A549 (cell line): ENCODE data around the gene CD79A. TPM values are rescaled to one million over a fixed set of nuclear protein-coding genes. Genes with fewer than 3 reads are reported as not detected.

Experiments
- ATAC-seq, 2 experiments: fragments of 200-7000 bp in 1 of 2; fragments of >200 bp in 1 of 2; cut with Nextera tagmentation in 1 of 2; cut with Tn5 transposase in 1 of 2; 3 replicates each; pipeline versions ENCODE4 v1.8.0 to v1.9.1; 2018 to 2020; ENCODE audit warnings: mild to moderate bottlenecking in 1 of 2, moderate library complexity in 1 of 2
- CTCF ChIA-PET: fragments of 300-600 bp; sonication (Branson Sonifier 250); formaldehyde crosslinking; extraction: SDS; loops from one replicate; lab custom pipeline; 2021; ENCODE audit warnings: antibody characterized with exemption, inconsistent platforms; lab: Yijun Ruan, JAX
- POLR2A ChIA-PET: fragments of 350-600 bp; formaldehyde crosslinking; extraction: SDS; loops from one replicate; lab custom pipeline; 2021; ENCODE audit warnings: antibody characterized with exemption, inconsistent platforms; lab: Yijun Ruan, JAX
- DNase-seq, 2 experiments: peaks; one replicate each; pipeline versions ENCODE4 v3.0.0 to v3.0.0-alpha.2; 2011 to 2016; ENCODE audit warnings: low read depth in 1 of 2, low spot score in 1 of 2
- FAIRE-seq: peaks from 2 replicates; lab custom pipeline; 2011; peaks lifted over from hg19 to GRCh38; lab: Jason Lieb, UNC
- H3K27ac ChIP-seq, 2 experiments: fragments of >200 bp; sonication (Bioruptor Twin); formaldehyde crosslinking; 3 replicates each; pipeline ENCODE4 v1.5.1; 2016 to 2017
- H3K4me1 ChIP-seq: fragments of >200 bp; sonication (Bioruptor Twin); formaldehyde crosslinking; 3 replicates; pipeline ENCODE4 v1.6.1; 2016
- H3K4me2 ChIP-seq: fragments of >200 bp; sonication (Bioruptor Twin); formaldehyde crosslinking; 3 replicates; pipeline ENCODE4 v1.6.1; 2016
- H3K4me3 ChIP-seq: fragments of >200 bp; sonication (Bioruptor Twin); formaldehyde crosslinking; 3 replicates; pipeline ENCODE4 v1.5.1; 2016
- H3K9me3 ChIP-seq: fragments of >200 bp; sonication (Bioruptor Twin); formaldehyde crosslinking; 3 replicates; pipeline ENCODE4 v1.6.1; 2016
- ATOH8 ChIP-seq: fragments of 250-450 bp; sonication (Bioruptor Pico); IDR thresholded peaks from 2 replicates; pipeline ENCODE4 v1.5.0; 2020; ENCODE audit warnings: low read depth, mild to moderate bottlenecking, moderate library complexity
- CEBPB ChIP-seq, 2 experiments: fragments of >200 bp in 1 of 2; sonication (Bioruptor Twin) in 1 of 2; formaldehyde crosslinking in 1 of 2; IDR thresholded peaks; 2 replicates each; pipeline ENCODE4 v1.6.1; 2012 to 2016
- CHD2 ChIP-seq: fragments of 150-350 bp; IDR thresholded peaks from 2 replicates; pipeline ENCODE4 v1.6.1; 2014; ENCODE audit warnings: low read length; ENCODE audit not compliant: partially characterized antibody
- FOSB ChIP-seq: fragments of 250-450 bp; sonication (Bioruptor Pico); IDR thresholded peaks from 2 replicates; pipeline ENCODE4 v1.5.0; 2020; ENCODE audit warnings: mild to moderate bottlenecking, moderate library complexity
- GATA3 ChIP-seq: IDR thresholded peaks from 2 replicates; pipeline ENCODE4 v1.6.1; 2012; ENCODE audit warnings: borderline replicate concordance
- HEYL ChIP-seq: fragments of 250-450 bp; sonication (Bioruptor Pico); IDR thresholded peaks from 2 replicates; pipeline ENCODE4 v1.8.0; 2021; ENCODE audit warnings: mild to moderate bottlenecking, moderate library complexity
- HMGXB4 ChIP-seq: fragments of 250-450 bp; sonication (Bioruptor Pico); IDR thresholded peaks from 2 replicates; pipeline ENCODE4 v1.5.0; 2021; ENCODE audit warnings: mild to moderate bottlenecking, moderate library complexity, borderline replicate concordance
- HOXA7 ChIP-seq: fragments of 250-450 bp; sonication (Bioruptor Pico); IDR thresholded peaks from 2 replicates; pipeline ENCODE4 v1.5.0; 2020; ENCODE audit warnings: mild to moderate bottlenecking, moderate library complexity
- HOXB13 ChIP-seq: fragments of 250-450 bp; sonication (Bioruptor Pico); IDR thresholded peaks from 2 replicates; pipeline ENCODE4 v1.5.0; 2020; ENCODE audit warnings: low read depth, mild to moderate bottlenecking, moderate library complexity
- JUN ChIP-seq, 2 experiments: fragments of >200 bp; sonication (Bioruptor Twin); formaldehyde crosslinking; IDR thresholded peaks; 2 replicates in 1 of 2; 3 replicates in 1 of 2; pipeline ENCODE4 v1.6.1; 2016 to 2017
- JUNB ChIP-seq: fragments of >200 bp; sonication (Bioruptor Twin); formaldehyde crosslinking; IDR thresholded peaks from 2 replicates; pipeline ENCODE4 v1.6.1; 2016
- MYC ChIP-seq: IDR thresholded peaks from 2 replicates; pipeline ENCODE4 v1.6.1; 2012; ENCODE audit warnings: mild to moderate bottlenecking, inconsistent platforms, low read length, improper control_type of control experiment, borderline replicate concordance
- NPAS2 ChIP-seq: fragments of 250-450 bp; sonication (Bioruptor Pico); IDR thresholded peaks from 2 replicates; pipeline ENCODE4 v1.8.0; 2022; ENCODE audit warnings: mild to moderate bottlenecking, moderate library complexity, borderline replicate concordance
- PBX3 ChIP-seq: IDR thresholded peaks from 2 replicates; pipeline ENCODE4 v1.6.1; 2012
- PHF8 ChIP-seq: fragments of 200-600 bp; sonication (generic); IDR thresholded peaks from 2 replicates; pipeline ENCODE4 v1.6.1; 2016; ENCODE audit warnings: low read depth, mild to moderate bottlenecking, antibody characterized with exemption, moderate library complexity, borderline replicate concordance
- POLR2AphosphoS2 ChIP-seq: conservative IDR thresholded peaks from 2 replicates; pipeline ENCODE4 v1.6.1; 2012; ENCODE audit warnings: low read length, improper control_type of control experiment, inconsistent platforms
- SREBF2 ChIP-seq: fragments of 450-650 bp; IDR thresholded peaks from 2 replicates; pipeline ENCODE4 v1.6.1; 2014; ENCODE audit warnings: mild to moderate bottlenecking, moderate library complexity
- TFCP2L1 ChIP-seq: fragments of 250-450 bp; sonication (Bioruptor Pico); IDR thresholded peaks from 2 replicates; pipeline ENCODE4 v1.5.0; 2021; ENCODE audit warnings: mild to moderate bottlenecking
- TP53 ChIP-seq: fragments of 250-450 bp; sonication (Bioruptor Pico); IDR thresholded peaks from 2 replicates; pipeline ENCODE4 v1.5.0; 2021; ENCODE audit warnings: mild to moderate bottlenecking, moderate library complexity
- ZFP36 ChIP-seq: fragments of 450-650 bp; IDR thresholded peaks from 2 replicates; pipeline ENCODE4 v1.6.1; 2014; ENCODE audit warnings: borderline replicate concordance; ENCODE audit not compliant: partially characterized antibody
- ZSCAN20 ChIP-seq: fragments of 250-450 bp; sonication (Bioruptor Pico); IDR thresholded peaks from 2 replicates; pipeline ENCODE4 v1.8.0; 2022; ENCODE audit warnings: mild to moderate bottlenecking, moderate library complexity
- WGBS: methylation state at CpG from one replicate; pipeline ENCODE4 v1.1.6; 2017; ENCODE audit errors: missing lambda C conversion rate; 5-methylcytosine and 5-hydroxymethylcytosine counted together
- polyA plus RNA-seq, 4 experiments: library from polyadenylated mRNA; depleted of rRNA in 3 of 4; stranded (reverse); fragments of >200 nt; fragmentation: RNase III in 1 of 4; extraction: RNeasy Plus Mini Kit Qiagen cat#74134 plus additional on column Dnase treatment in 1 of 4; gene quantifications; 2 replicates in 3 of 4; 3 replicates in 1 of 4; pipeline ENCODE4 v1.2.3, GENCODE V29; 2011 to 2017

CD79A gene
- polyA plus RNA-seq, 2 of the 4 experiments (the other 2 are of a cell fraction): 0.52 to 0.54 TPM

- TF ChIP-seq PBX3: peak; percentile 65; the same call in 1 of the 2 replicates
- peak; percentile 33; the same call in 1 of the 2 replicates for TF ChIP-seq ATOH8 (CRISPR knock-in tag)
- TF ChIP-seq ZFP36: no peak
- no peak for TF ChIP-seq PHF8
- TF ChIP-seq, all 56 proteins: peak for 12
Measured at GRCh38 chr19:41871573-41872383, 5.3 kb upstream of the CD79A start (continued).

- WGBS: 93% methylated on average over 12 of the region's 12 CpGs
- TF ChIP-seq CEBPB (IDR thresholded peaks at IDR 0.05) (no peak; a peak in 1 of 4 replicates), CHD2 (no peak), PBX3 (peak; percentile 9; the same call in 1 of the 2 replicates), NPAS2 (CRISPR knock-in tag) (peak; percentile 16; the same call in 1 of the 2 replicates), MYC (no peak), SREBF2 (no peak), POLR2AphosphoS2 (peak; percentile 71; the same call in 1 of the 2 replicates), GATA3 (0 out of 2 replicates have a peak, but pooled peaks have one; percentile 5), HEYL (CRISPR knock-in tag) (peak; percentile 51; the same call in 1 of the 2 replicates), JUNB (no peak), JUN (IDR thresholded peaks at IDR 0.05) (peak in 1 of 2 experiments; percentile 10; a peak in 2 of 5 replicates), HOXB13 (no peak), TP53 (CRISPR knock-in tag) (peak; percentile 9; the same call in 1 of the 2 replicates), HOXA7 (CRISPR knock-in tag) (peak; percentile 22; the same call in 1 of the 2 replicates), TFCP2L1 (CRISPR knock-in tag) (peak; percentile 43; the same call in 1 of the 2 replicates), ZSCAN20 (CRISPR knock-in tag) (0 out of 2 replicates have a peak, but pooled peaks have one; percentile 19), FOSB (peak; percentile 86), HMGXB4 (CRISPR knock-in tag) (no peak; the same call in 1 of the 2 replicates)
- TF ChIP-seq, all 56 proteins: peak for 11
- ATAC-seq: peak; percentile 2 to 16; a peak in 5 of 6 replicates
- CTCF ChIA-PET: interaction anchor here (0.8 to 8.4 kb wide), 23 partner anchors 9 to 374 kb away, joined by 3 to 87 read pairs (median 9); partner anchors contain the start of genes ARHGEF1, ERFL, RABAC1 and RPS19
- Histone ChIP-seq H3K4me2 (no peak overlapping the region), H3K4me3 (no peak overlapping the region), H3K4me1 (peaks cover 41% of the 10 kb centered on the region), H3K9me3 (no peaks in the 10 kb centered on the region), H3K27ac (no peak overlapping the region)
- peak; percentile 28 for FAIRE-seq
- POLR2A ChIA-PET: interaction anchor here (0.6 to 5.0 kb wide), 9 partner anchors 9 to 1113 kb away, joined by 3 to 102 read pairs (median 5); partner anchors contain the start of genes ARHGEF1, ERFL, RABAC1 and RPS19
- DNase-seq: no peak
Measured at GRCh38 chr19:41872384-41872774, 4.7 kb upstream of the CD79A start.
